ENCODE measurements around the gene TOE1. TPM values are rescaled to one million over a fixed set of nuclear protein-coding genes. Genes with fewer than 3 reads are reported as not detected.
"Not testable (repeated sequence)": the region's sequence is repeated elsewhere in the genome, so short reads cannot be mapped to it uniquely, and the experiment has no call there.

Gene TOE1
- total RNA-seq, 3 donors from 2014 or later (not counting 1 experiment from before 2014, with no cell fraction given) = 23.2 to 36.8 (median 28.2) TPM

- peaks cover 0 to 4% of the 10 kb centered on the region in 2 donors for H3K4me1 Mint-ChIP-seq
- DNase-seq (no peak), ATAC-seq (no peak)
- 26% methylated on average over 2 of the region's 2 CpGs for WGBS (ENCODE audit: insufficient coverage)
- no peak overlapping the region for H3K27ac Mint-ChIP-seq
- TF ChIP-seq CTCF (IDR thresholded peaks at IDR 0.05) = no peak
- no peaks in the 10 kb centered on the region for H3K9me3 Mint-ChIP-seq
- Histone ChIP-seq H3K4me3 (ENCODE audit: low read length) (no peak overlapping the region), H3K27me3 (ENCODE audit: control insufficient read depth, insufficient read depth, low read length) (no peaks in the 10 kb centered on the region), H3K9me3 (ENCODE audit: control insufficient read depth, insufficient read depth, low read length) (no peaks in the 10 kb centered on the region), H3K4me1 (ENCODE audit: control insufficient read depth, insufficient read depth, low read length) (no peaks in the 10 kb centered on the region), H3K36me3 (ENCODE audit: control insufficient read depth, insufficient read depth, low read length) (no peaks in the 10 kb centered on the region), H3K27ac (ENCODE audit: low read length) (no peak overlapping the region)
- H3K27me3 Mint-ChIP-seq (ENCODE audit: low read depth in 2 of 2) = no peaks in the 10 kb centered on the region
- H3K4me3 Mint-ChIP-seq = no peak overlapping the region
- intact Hi-C loops (cut with micrococcal nuclease) = no loop called here
- H3K36me3 Mint-ChIP-seq = no peaks in the 10 kb centered on the region
Measured at GRCh38 chr1:45355683-45356082, 15.7 kb downstream of the TOE1 start.

- Mint-ChIP-seq H3K9me3 (no peaks in the 10 kb centered on the region), H3K27me3 (ENCODE audit: low read depth in 2 of 2) (no peaks in the 10 kb centered on the region), H3K4me1 (peaks cover 0 to 4% of the 10 kb centered on the region in 2 donors), H3K27ac (no peak overlapping the region), H3K4me3 (no peak overlapping the region), H3K36me3 (no peaks in the 10 kb centered on the region)
- H3K4me1 ChIP-seq (ENCODE audit: control insufficient read depth, insufficient read depth, low read length) = no peaks in the 10 kb centered on the region
- no peak overlapping the region for H3K4me3 ChIP-seq (ENCODE audit: low read length)
- H3K27me3 ChIP-seq (ENCODE audit: control insufficient read depth, insufficient read depth, low read length) = no peaks in the 10 kb centered on the region
- DNase-seq = no peak
- no peak for TF ChIP-seq CTCF (IDR thresholded peaks at IDR 0.05)
- 97% methylated on average over 4 of the region's 4 CpGs for WGBS (ENCODE audit: insufficient coverage)
- H3K27ac ChIP-seq (ENCODE audit: low read length) = no peak overlapping the region
- H3K36me3 ChIP-seq (ENCODE audit: control insufficient read depth, insufficient read depth, low read length) = no peaks in the 10 kb centered on the region
- H3K9me3 ChIP-seq (ENCODE audit: control insufficient read depth, insufficient read depth, low read length) = no peaks in the 10 kb centered on the region
- ATAC-seq = no peak
- intact Hi-C loops (cut with micrococcal nuclease) = no loop called here
Measured at GRCh38 chr1:45356186-45356585, 16.2 kb downstream of the TOE1 start.

GRCh38 chr1:45359882-45360513 is 20.0 kb downstream of the TOE1 start:
- H3K36me3 Mint-ChIP-seq = no peaks in the 10 kb centered on the region
- H3K9me3 Mint-ChIP-seq = no peaks in the 10 kb centered on the region
- 34% methylated on average over 7 of the region's 7 CpGs for WGBS (ENCODE audit: insufficient coverage)
- Histone ChIP-seq H3K27me3 (ENCODE audit: control insufficient read depth, insufficient read depth, low read length) (no peaks in the 10 kb centered on the region), H3K4me1 (ENCODE audit: control insufficient read depth, insufficient read depth, low read length) (no peaks in the 10 kb centered on the region), H3K9me3 (ENCODE audit: control insufficient read depth, insufficient read depth, low read length) (no peaks in the 10 kb centered on the region), H3K36me3 (ENCODE audit: control insufficient read depth, insufficient read depth, low read length) (no peaks in the 10 kb centered on the region), H3K4me3 (ENCODE audit: low read length) (no peak overlapping the region), H3K27ac (ENCODE audit: low read length) (no peak overlapping the region)
- ATAC-seq (peak; percentile 52 to 71 (median 55)), DNase-seq (peak; percentile 35 to 74)
- H3K27ac Mint-ChIP-seq = no peak overlapping the region
- intact Hi-C loops (cut with micrococcal nuclease) = loop anchor here (1.0 kb wide), 2 partner anchors 131 to 210 kb away; partner anchors contain the start of gene TESK2
- H3K4me1 Mint-ChIP-seq = peaks cover 0 to 4% of the 10 kb centered on the region in 2 donors
- TF ChIP-seq CTCF (IDR thresholded peaks at IDR 0.05) = peak; percentile 64
- H3K27me3 Mint-ChIP-seq (ENCODE audit: low read depth in 2 of 2) = no peaks in the 10 kb centered on the region
- no peak overlapping the region for H3K4me3 Mint-ChIP-seq

- 86% methylated on average over 6 of the region's 7 CpGs for WGBS (ENCODE audit: insufficient coverage)
- not testable (repeated sequence) for DNase-seq; H3K27me3 ChIP-seq (ENCODE audit: control insufficient read depth, insufficient read depth, low read length); H3K36me3 Mint-ChIP-seq; H3K9me3 Mint-ChIP-seq; H3K4me3 ChIP-seq (ENCODE audit: low read length); H3K27ac ChIP-seq (ENCODE audit: low read length); H3K9me3 ChIP-seq (ENCODE audit: control insufficient read depth, insufficient read depth, low read length); H3K4me3 Mint-ChIP-seq; H3K27me3 Mint-ChIP-seq (ENCODE audit: low read depth in 2 of 2); H3K27ac Mint-ChIP-seq; H3K4me1 Mint-ChIP-seq; ATAC-seq; H3K4me1 ChIP-seq (ENCODE audit: control insufficient read depth, insufficient read depth, low read length); H3K36me3 ChIP-seq (ENCODE audit: control insufficient read depth, insufficient read depth, low read length)
- intact Hi-C loops (cut with micrococcal nuclease) = loop anchor here (1.0 kb wide), 1 partner anchor 209 kb away; no protein-coding TSS in a partner anchor
Measured at GRCh38 chr1:45360981-45361380, 21.0 kb downstream of the TOE1 start.

Measured in natural killer cell (primary cell).